ENCODE results near the gene LAPTM5.
"Not testable (repeated sequence)": the region's sequence is repeated elsewhere in the genome, so short reads cannot be mapped to it uniquely, and the experiment has no call there.

LAPTM5 gene

GRCh38 chr1:30768159-30768829 is 10.7 kb upstream of the LAPTM5 start:
- no peak for TF ChIP-seq CTCF (IDR thresholded peaks at IDR 0.05; ENCODE audit: extremely low read depth, missing control alignments)
- DNase-seq (ENCODE audit: low spot score): no peak

- not testable (repeated sequence) for DNase-seq (ENCODE audit: low spot score)
Measured at GRCh38 chr1:30766948-30767347, 9.4 kb upstream of the LAPTM5 start.

DNA sequence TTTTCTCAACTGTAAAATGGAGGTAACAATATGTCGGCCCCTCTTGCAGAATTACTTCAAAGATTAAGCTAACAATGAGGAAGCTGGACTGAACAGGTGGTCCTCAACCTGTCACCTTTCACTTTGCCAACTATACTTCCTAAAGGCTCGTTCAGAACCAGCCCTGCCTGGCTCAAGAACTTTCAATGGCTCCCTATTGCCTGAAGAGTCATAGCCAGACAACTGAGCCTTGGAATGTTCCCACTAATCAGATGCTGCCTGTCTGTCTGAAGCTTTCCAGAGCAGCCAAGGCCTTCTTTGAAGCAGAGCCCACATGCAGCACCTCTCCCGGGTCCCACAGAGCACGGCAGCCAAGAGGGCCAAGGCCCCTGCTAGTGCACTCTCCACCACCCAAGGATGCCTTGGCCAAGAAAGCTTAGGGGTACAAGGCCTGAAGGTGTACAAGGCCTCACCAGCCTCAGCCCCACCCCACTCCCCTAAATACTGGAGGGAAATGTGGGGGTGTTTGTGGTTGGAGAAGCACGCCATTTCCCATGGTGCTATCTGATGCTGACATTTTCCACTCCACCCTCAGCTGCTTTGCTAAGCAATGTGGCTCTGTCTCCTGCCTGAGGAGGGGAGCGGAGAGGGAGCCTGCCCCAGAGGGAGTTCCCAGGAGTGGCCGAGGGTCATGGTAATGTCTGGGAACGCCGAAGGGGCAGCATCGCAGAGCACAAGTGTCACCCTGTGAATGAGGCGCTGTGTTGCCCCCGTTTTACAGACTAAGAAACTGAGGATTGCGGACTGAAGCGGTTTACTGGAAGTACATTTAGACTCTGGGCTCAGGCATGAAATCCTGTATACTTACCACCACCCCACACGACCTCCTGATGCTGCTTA is 8.2 kb upstream of the LAPTM5 start:
- DNase-seq (ENCODE audit: low spot score): no peak
- TF ChIP-seq CTCF (IDR thresholded peaks at IDR 0.05; ENCODE audit: extremely low read depth, missing control alignments): no peak

DNA sequence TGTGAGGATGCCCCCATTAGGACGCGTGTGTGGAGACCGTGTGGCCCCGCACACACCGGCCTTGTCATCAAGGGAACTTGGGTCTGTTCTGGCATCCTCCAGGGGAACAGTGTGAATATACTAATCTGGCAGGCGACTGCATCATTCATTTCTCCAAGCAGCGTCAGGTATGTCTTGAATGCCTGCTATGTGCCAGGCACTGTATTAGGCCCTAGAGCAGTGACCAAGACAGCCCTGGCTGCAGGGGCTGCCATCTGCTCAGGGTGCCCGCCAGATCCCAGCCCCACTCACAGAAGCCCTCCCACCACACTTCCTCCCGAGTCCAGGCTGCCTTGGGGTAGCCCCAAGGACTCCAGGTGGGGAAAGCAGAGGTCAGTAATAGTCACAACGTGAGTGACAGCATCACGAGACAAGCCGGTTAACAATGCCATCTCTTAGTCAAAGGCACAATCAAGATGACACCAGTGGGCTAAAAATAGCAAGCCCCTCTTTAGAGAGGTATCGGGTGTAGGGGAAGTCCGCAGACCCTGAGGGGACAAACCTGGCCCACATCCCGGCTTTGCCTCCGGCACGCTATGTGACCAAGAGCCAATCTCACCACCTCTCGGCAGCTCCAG is 7.5 kb upstream of the LAPTM5 start:
- DNase-seq (ENCODE audit: low spot score): peak; percentile 65
- no peak for TF ChIP-seq CTCF (IDR thresholded peaks at IDR 0.05; ENCODE audit: extremely low read depth, missing control alignments)

GRCh38 chr1:30764396-30764795 is 6.8 kb upstream of the LAPTM5 start:
- no peak for DNase-seq (ENCODE audit: low spot score)
- no peak for TF ChIP-seq CTCF (IDR thresholded peaks at IDR 0.05; ENCODE audit: extremely low read depth, missing control alignments)

DNA sequence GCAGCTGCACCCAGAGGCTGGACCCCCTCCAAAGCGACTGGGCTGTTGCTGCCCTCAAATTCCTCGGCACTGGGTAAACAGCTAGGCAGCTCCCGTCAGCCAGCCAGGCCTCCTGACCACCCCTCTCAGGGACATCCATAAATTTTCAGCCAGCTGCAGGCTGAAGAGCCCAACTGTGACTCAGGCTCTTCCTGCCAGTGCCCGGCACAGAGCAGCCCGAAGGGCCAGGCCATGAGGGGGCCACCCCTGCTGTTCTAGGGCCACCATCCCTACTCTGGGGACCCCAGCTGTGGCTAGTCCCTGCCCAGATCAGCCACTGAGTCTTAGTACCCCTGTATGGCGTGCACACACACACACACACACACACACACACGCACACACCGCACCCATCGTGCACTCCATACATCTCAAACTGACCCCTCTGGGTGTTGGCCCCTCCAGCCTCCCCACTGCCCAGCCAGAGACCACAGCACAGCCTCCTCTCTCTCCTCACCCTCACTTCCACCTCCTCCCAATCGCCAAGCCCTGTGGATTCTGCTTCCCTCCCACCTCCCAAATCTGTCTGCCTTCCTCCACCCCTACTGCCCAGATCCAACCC is 6.2 kb upstream of the LAPTM5 start:
- no peak for TF ChIP-seq CTCF (IDR thresholded peaks at IDR 0.05; ENCODE audit: extremely low read depth, missing control alignments)
- DNase-seq (ENCODE audit: low spot score): no peak

DNA sequence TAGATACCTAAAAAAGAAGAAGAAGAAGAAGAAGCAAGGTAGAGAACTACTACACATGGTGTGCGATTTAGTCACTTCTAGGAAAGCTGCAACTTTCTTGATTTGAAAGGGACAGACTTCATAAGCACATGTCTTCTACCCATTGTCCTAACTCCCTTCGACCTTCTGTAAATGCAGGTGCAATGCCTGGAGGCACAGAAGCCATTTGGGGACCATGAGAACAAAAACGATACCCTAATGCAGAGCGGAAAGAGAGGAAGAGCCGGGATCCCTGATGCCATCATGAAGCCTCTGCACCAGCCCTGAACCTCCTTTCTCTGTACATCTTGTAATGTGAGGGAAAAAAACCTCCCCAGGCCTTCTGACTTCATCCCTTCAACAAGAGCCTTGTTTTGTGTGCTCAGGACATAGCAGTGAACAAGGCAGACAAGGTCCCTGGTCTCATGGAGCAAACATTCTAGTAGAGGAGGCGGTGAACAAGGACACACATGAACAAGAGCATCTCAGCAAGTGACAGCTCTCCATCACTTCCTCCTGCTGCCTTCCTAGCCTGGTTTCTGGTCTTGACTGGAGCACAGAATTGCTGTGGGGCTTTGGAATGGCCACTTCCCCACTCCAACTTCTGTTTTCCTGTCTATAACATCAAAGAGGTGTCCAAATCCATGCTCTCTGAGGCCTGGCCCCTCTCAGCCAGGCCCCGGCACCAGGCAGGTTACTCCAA is 5.5 kb upstream of the LAPTM5 start:
- no peak for TF ChIP-seq CTCF (IDR thresholded peaks at IDR 0.05; ENCODE audit: extremely low read depth, missing control alignments)
- DNase-seq (ENCODE audit: low spot score): no peak
